ENCODE data around the gene RNF207.

RNF207 gene

DNA sequence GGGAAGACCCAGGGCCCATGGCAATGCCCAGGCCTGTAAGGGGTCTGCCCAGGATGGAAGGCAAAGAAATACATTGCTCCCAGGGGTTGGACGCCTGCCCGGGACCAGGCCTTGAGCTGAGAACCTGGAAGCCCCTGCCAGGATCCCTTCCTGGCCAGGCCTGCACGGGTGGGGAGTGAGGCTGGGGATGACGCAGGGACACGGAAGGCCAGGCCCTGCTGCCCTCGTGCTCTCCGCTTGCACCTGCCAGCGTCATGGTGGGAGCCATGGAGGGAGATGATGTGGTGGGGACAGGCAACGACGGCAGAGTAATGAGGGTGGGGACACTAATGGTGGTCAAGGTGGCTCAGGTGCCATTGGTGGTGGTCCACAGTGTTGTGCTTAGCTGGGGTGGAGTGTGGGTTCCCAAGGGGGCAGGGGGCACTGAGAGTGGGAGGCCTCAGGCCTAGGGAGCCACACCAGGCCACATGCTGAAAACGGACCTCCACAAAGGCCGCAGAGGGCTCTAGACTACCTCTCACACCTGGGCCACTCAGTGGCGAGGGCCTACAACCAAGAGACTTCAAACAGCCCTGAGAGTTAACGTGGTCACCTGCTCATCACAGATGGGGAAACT lies 42.4 kb downstream of the RNF207 start:
- in situ Hi-C loops (cut with MboI; ENCODE audit: low sequenced_read_pairs): no loop called here

DNA sequence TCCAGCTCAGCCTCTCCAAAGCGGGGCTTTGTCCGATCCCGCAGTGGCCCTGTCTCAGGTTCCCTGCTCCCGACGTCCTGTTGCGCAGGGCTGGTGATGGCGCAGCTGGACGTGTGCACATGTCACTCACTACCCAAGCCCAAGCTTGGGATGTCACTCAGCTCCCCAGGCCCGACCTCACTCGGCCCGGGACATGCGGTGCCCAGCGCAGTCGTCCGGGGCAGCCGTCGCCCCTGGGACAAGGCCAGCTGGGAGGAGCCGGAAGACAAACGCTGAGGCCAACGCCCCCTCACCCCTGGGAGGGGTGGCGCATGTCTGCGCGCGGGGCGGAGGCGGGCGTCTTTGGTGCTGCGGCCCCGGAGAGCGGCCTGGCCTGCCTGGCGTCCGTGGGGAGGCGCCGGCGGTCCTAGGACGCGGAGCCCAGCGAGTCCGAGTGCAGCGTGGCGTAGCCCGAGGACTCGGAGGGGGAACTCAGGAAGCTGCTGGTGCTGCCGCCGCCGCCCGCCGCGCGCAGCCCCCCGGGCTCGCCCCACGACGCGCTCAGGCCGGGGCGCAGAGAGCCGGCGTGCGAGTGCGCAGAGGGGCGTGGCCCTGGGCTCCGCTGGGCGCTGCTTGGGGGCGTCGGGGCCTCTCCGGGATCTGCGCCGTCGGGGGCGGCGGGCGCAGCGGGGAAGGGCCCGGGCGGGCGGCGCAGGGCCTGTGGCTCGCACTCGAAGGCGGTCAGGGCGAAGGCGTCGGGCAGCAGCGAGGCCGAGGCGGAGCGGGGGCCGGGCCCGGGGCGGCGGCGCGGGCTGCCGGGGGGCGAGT lies 43.2 kb downstream of the RNF207 start:
- in situ Hi-C loops (cut with MboI; ENCODE audit: low sequenced_read_pairs): no loop called here

DNA sequence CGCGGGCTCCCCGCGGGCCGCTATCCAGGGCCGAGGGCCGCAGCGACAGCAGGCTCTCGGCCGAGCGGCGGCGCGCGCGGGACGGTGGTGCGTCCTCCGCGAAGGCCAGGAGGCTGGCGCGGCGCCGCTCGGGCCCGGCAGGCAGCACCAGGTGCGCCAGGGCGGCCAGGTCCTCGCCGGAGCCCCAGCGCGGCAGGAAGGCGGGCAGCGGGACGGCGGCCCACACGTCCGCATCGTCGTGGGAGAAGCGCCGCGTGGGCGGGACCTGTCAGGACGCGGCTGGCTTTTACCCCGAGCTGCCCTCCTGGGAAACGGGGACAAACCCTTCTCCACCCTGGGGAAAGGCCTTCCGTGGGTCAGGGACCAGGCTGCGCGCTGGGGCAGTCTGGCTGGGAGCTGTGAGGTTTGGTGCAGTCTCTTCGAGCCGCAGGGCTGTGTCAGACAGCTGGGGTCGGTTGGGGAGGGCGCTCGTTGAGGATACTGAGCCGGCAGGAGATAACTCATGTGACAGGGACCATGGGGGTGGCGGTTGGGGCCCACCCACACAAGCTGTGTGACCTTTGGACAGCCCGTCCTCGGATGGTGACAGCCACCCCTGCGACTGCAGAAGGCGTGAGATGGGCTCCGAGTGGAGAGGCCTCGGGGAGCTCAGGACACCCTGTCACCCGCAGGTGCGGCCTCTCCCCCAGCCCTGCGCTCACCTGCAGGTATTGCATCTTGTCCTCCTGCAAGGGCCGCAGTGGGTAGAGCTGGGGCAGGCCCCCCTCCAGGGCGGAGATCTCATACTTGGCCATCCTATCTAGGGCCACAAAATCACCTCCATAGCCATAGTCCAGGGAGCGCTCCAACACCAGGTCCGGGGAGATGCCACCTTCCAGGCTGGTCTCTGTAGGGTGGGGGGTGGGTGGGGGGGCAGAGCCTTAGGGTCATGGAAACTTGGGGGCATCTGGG lies 44.1 kb downstream of the RNF207 start:
- in situ Hi-C loops (cut with MboI; ENCODE audit: low sequenced_read_pairs): loop anchor here (10.0 kb wide), 1 partner anchor 95 kb away; no protein-coding TSS in a partner anchor

DNA sequence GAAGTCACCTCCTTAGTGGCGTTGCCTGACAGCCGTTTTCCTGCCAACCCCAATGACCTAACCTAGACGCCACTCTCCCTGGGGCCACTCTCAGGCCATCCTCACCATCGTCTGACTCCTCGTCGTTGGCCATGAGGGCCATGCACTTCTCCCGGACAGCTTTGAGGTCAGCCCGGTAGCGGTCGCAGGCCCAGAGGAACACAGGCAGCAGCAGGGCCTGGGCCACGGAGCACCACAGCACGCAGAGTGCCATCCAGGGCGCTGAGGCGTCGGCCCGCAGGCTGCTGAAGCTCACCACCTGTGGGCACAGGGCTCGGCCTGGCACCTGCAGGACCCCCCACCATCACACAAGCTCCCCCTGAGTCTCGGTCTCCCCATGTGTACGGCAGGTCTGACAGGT lies 45.3 kb downstream of the RNF207 start:
- in situ Hi-C loops (cut with MboI; ENCODE audit: low sequenced_read_pairs): loop anchor here (10.0 kb wide), 1 partner anchor 94 kb away; no protein-coding TSS in a partner anchor

DNA sequence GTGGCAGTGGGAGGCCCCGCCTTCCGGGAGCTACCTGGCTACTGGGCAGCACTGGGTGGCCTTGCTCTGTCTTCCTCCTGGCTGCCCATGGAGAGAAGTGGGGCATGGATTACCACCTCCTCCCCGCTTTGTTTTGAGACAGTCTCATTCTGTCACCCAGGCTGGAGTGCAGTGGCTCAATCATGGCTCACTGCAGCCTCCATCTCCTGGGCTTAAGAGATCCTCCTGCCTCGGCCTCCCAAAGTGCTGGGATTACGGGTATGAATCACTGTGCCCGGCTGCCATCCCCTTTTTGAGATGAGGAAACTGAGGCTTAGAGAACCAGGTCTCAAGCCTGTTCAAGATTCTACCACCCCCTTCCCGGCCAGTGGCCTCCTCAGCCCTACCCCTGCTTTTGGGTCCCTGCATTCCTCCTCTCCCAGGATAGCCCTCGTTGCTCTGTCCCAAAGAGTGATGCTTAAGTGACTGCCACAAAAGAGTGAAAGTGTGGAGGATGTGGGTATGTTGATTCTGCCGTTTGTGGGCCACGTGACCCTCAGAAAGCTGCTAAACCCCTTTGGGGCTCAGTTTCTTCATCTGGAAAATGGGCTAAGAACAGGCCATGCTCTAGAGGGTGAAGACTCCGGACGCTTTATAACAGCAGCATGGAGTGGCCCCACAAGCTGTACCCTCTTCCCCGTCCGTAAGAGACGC lies 45.9 kb downstream of the RNF207 start:
- in situ Hi-C loops (cut with MboI; ENCODE audit: low sequenced_read_pairs): loop anchor here (10.0 kb wide), 1 partner anchor 93 kb away; no protein-coding TSS in a partner anchor

DNA sequence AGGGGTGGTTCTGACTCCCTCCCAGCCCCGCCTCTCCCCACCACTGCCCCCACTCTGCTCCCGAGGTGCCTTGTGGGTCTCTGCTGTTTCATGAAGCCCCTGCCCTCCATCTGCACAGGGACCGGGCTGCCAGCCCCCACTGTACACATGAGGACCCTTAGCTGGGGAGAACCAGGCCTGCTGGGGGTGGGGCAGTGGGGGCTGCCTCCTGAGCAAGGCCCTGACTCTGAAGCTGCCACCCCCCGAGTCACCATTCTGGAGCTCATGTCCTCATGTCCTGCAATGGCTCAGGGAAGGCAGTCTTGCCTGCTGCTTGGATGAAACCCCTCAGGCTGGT lies 46.4 kb downstream of the RNF207 start:
- in situ Hi-C loops (cut with MboI; ENCODE audit: low sequenced_read_pairs): loop anchor here (10.0 kb wide), 1 partner anchor 92 kb away; no protein-coding TSS in a partner anchor

DNA sequence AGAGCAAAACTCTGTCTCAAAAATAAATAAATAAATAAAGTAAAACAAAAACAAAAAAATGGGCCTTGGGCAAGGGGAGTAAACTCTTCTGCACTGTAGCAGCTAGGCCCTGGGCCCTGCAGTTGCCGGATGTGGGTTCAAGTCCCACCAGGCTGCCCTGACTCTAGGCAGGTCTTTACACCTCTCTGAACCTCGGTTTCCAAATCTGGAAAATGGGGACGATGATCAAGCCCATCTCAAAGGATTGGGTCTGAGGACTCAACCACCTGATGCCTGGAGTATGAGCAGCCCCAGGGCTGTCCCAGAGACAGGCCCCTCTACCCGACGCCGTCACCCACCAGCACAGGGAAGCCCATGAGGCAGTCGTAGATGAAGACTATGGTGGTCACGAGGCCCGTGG lies 47.5 kb downstream of the RNF207 start:
- in situ Hi-C loops (cut with MboI; ENCODE audit: low sequenced_read_pairs): loop anchor here (10.0 kb wide), 1 partner anchor 91 kb away; no protein-coding TSS in a partner anchor

DNA sequence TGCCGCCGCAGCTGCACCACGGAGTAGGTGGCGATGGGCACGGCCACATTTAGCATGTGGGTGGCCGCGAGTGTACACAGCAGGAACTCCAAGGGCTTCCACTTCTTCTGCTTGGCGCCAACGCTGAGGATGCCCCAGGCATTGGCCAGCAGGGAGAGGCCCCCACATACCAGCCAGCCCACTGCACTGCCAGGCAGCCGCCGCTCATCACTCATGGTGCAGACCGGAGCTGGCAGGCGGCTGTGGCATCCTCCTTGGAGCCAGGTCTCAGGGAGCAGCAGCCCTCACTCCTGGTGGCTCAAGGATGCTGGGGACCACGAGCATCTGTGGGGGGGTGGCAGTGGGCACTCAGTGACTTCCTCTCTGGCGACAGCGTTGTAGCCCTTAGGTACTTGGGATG lies 48.8 kb downstream of the RNF207 start:
- in situ Hi-C loops (cut with MboI; ENCODE audit: low sequenced_read_pairs): loop anchor here (10.0 kb wide), 1 partner anchor 90 kb away; no protein-coding TSS in a partner anchor

DNA sequence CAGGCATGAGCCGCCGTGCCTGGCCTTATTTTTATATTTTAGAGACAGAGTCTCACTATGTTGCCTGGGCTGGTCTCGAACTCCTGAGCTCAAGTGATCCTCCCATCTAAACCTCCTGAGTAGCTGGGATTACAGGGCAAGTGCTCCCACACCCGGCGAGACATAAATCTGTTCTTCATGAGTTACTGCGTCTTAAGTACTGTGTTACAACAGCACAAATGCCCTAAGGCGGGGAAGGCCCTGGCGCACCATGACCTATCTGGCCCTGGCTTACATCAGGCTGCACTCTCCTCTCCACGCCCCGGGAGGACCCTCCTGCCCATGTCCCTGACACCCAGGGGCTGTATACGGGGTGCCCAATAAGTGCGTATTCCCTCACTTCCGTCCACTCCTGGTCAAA lies 50.7 kb downstream of the RNF207 start:
- in situ Hi-C loops (cut with MboI; ENCODE audit: low sequenced_read_pairs): loop anchor here (10.0 kb wide), 1 partner anchor 88 kb away; no protein-coding TSS in a partner anchor

DNA sequence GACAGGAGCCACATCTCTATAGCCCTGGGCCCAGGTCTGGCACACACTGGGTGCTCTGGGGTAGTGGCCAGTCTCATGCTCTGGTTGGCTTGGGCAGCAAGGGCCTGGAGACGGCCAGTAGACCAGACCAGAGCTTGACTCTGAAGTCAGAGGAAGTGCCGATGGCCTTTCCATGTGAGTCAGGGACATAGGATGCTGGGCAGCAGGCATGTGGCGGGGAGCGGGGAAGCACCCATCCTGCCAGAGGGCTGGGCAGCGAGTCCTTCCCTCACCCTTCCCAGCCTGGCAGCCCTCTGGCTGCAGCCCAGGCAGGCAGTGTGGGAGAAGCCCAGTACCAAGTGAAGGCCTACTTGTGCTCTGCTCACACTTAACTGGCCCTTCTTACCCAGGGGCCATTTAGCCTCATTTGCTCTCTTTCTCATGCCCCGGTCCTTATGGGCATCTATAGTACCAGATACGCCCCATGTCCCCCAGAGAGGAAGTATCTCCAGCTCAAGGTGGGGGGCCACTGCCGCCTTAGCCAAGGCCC lies 51.7 kb downstream of the RNF207 start:
- in situ Hi-C loops (cut with MboI; ENCODE audit: low sequenced_read_pairs): loop anchor here (10.0 kb wide), 1 partner anchor 87 kb away; no protein-coding TSS in a partner anchor

DNA sequence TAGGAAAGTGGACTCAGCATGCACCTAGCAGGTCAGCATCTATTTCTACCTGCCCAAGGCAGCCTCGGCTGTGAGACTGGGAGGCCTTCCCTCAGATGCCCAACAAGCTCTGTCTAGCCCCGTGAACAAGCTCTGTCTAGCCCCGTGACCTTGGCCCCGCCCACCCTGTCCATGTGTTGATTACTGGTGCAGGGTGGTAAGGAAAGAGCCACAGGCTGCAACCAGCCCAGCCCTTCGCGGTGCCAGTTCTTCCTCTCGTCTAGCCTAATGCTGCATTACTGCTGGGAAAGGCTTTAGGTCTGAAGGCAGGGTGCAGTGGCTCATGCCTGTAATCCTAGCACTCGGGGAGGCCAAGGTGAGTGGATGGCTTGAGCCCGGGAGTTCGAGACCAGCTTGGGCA lies 52.8 kb downstream of the RNF207 start:
- in situ Hi-C loops (cut with MboI; ENCODE audit: low sequenced_read_pairs): loop anchor here (10.0 kb wide), 1 partner anchor 86 kb away; no protein-coding TSS in a partner anchor

DNA sequence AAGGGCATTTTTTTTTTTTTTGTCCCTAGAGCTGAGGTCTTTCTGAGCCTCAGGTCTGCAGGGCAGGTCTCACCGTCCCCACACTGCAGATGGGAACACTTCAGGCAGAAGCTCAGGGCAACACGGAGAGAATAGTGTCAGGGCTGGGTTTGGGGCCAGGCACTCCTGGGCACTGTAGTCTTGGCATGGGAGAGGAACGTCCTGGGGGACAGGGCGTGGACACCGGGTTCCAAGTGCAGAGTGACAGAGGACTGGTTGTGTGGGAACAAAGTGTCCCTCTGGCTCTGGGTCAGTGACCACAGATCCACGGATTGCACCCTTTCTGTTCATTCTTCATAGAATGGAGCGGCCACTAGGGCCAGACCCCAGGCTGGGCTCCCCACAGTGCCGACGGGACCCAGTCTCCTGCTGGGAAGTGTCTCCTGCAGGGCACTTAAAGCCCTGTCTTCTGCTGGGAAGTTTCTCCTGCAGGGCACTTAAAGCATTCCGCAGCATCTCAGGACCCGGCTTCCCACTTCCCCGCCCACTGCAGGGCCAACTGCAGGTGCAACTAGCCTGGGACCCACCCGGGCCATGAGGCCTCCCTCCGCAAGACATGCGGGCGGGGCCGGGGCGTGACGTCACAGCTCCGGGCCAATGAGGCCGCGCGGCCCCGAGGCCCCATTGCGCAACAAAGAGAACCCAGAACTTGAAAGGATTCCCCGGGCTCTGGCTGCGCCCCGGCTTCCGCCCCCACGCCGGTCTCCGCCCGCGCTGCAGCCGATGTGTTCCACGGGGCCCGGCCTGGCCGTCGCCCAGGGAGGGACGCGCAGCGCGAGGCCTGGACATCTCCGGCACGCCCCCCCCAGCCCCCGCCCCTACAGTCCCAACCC lies 53.8 kb downstream of the RNF207 start:
- in situ Hi-C loops (cut with MboI; ENCODE audit: low sequenced_read_pairs): loop anchor here (10.0 kb wide), 1 partner anchor 85 kb away; no protein-coding TSS in a partner anchor

DNA sequence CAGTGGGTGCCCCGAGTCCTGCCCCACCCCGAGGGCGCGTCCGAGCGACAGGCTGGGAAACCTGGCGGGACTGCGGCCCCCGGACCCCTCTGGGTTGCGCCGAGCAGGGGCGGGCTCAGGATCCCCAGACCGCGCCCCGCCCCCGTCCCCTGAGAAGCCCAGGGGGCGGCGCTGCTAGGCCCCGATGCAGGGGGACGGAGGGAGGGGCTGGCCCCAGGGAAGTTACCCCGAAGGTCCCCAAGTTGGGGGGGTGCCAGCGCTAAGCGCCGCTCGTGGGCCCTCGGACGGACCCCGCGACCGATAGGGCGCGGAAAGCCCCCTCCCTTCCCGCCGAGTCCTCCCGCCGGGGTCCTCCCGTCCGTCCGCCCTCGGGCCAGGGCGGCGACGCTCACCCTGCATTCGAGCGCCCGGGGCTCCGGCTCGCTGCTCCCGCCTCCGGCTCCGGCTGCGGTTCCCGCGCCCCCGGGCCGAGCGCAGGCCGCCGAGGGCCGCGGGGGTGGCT lies 54.6 kb downstream of the RNF207 start:
- in situ Hi-C loops (cut with MboI; ENCODE audit: low sequenced_read_pairs): no loop called here

DNA sequence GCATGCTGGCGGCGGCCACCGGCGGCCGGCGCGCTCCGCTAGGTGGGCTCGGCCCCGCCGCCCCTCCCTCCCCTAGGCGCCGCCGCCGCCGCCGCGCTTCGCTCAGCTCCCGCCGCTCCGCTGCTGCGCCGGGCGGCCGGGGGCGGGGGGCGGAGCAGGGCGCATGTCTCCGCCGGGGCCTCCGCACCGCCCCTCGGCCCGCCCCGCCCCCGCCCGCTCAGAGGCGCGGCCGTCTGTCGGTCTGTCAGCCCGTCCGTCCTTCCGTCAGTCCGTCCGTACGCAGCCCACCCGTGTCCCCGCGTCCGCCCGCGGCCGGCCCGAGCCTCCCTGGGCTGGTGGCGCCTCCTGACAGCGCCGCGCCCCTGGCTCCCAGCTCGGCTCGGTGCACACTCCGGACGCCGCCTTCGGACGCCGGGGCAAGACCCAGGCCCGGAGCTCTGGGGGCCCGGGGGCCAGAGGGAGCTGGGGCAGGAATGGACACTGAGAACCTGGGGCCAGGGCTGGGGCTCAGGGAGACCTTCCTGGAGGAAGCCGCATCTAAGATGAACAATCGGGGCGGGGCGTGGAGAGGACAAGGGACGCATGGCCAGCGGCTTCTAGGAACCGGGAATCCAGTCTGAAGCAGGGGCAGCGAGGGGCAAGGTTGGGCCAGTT lies 55.2 kb downstream of the RNF207 start, which contains the start of gene GPR153:
Gene GPR153 (minus strand): TSS at position 138 of the 654 bp plus-strand sequence. CDS start 6,193 bp downstream, outside the sequence.
- in situ Hi-C loops (cut with MboI; ENCODE audit: low sequenced_read_pairs): no loop called here

DNA sequence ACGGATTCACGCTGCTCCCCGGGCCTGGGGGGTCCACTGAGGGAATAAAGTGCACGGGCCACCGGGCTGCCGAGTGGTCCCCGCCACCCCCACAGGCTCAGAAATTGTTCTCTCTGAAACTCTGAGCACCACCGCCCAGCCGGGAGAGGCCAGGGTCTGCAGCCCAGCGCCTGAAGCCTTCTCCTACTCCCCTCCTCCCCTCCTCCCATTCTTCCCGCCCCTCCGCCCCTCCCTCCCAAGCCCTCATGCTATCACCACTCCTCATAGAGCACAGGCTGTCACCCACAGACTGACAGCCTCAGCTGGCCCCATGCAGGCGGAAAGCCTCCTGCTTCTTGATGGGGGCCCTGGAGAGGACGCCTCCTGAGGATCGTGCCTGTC lies 55.7 kb downstream of the RNF207 start:
- in situ Hi-C loops (cut with MboI; ENCODE audit: low sequenced_read_pairs): no loop called here

DNA sequence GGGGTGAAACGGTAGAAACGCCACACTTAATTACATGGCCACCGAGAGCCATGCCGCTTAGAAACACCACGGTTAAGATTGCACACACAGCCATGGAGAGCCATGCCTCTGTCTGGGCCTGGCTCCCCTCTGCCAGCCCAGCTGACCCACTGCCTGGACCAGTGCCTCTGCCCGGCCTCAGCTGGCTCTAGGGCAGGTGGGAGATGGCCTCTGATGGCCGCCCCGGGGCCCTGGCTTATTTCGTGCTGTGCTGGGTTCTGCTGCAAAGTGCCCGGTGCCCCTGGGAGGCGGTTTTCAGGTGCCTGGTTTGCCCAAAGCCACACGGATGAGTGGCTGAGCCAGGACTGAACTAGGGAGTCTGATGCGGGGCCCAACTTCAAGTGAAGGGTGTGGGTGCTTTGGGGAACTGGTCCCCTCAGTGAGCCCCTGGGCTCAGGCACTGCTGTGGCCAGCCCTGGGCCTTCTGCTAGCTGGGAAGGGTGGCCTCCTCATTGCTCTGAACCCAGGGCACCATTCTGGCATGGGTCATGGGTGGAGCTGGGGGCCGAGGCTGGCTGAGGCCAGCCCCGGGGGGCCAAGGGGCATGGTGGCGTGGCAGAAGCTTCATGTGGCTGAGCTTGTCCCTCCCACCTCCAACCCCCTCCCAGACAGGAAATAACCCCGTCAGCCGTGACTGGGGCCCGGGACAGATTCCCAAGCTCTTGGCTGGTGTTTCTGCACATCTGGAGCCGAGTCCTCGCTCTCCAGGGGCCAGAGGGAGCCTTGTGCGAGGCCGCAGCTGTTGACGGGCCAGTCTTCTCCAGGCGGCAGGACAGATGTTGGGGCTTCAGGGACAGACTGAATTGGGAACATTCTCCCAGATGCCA lies 56.9 kb downstream of the RNF207 start:
- in situ Hi-C loops (cut with MboI; ENCODE audit: low sequenced_read_pairs): no loop called here

DNA sequence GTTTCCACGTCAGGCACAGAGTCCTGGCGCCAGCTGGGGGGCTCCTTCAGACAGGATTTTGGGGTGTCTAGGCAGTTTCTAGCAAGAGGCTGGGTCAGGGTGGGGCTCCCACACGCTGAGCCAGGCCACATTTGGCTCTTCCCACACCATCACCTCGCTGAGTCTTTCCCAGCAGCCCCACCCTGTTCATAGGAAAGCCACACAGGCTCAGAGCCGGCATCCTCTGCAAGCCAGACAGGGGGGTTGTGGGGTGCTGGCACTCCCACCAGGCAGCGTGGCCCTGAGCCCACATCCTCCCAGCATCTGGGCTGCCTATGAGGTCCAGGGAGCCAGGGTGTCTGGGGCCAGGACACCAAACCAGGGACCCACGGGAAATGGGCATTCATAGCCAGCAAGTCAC lies 57.8 kb downstream of the RNF207 start:
- in situ Hi-C loops (cut with MboI; ENCODE audit: low sequenced_read_pairs): no loop called here

Measured in HL-60/S4 treated with retinoic acid at 250 ng/mL for 4 days and 3 days (cell line).